Central memory CD8-positive, alpha-beta T cell (primary cell): ENCODE results near the gene SOX11.

ENCODE experiments used
- ATAC-seq: fragments of 150-1000 bp; cut with Tn5 transposase; replicated peaks from 2 replicates; pipeline ENCODE4 v1.10.0; 2022; ENCODE audit warnings: mild to moderate bottlenecking, moderate FRiP score, moderate number of reproducible peaks; ENCODE audit not compliant: poor library complexity, severe bottlenecking; ENCODE audit errors: extremely low read depth
- DNase-seq, 2 donors: peaks; one replicate each; pipeline ENCODE4 v3.0.0; 2021; ENCODE audit warnings: low spot score in 2 of 2
- H3K27ac Mint-ChIP-seq: one replicate; pipeline ENCODE4 v1.8.0; 2022; ENCODE audit warnings: low read depth, mild to moderate bottlenecking, moderate library complexity, mixed read lengths
- H3K27me3 Mint-ChIP-seq: one replicate; pipeline ENCODE4 v1.8.0; 2022; ENCODE audit warnings: mixed read lengths
- H3K36me3 Mint-ChIP-seq: one replicate; pipeline ENCODE4 v1.8.0; 2022; ENCODE audit warnings: mild to moderate bottlenecking, moderate library complexity, mixed read lengths; ENCODE audit not compliant: insufficient read depth
- H3K4me1 Mint-ChIP-seq: one replicate; pipeline ENCODE4 v1.8.0; 2022; ENCODE audit warnings: mixed read lengths
- H3K4me3 Mint-ChIP-seq: one replicate; pipeline ENCODE4 v1.8.0; 2022; ENCODE audit warnings: mild to moderate bottlenecking, moderate library complexity, mixed read lengths
- H3K9me3 Mint-ChIP-seq: one replicate; pipeline ENCODE4 v1.8.0; 2022; ENCODE audit warnings: mixed read lengths

The SOX11 gene

GRCh38 chr2:5713101-5713500 lies 20.9 kb downstream of the SOX11 start:
- H3K9me3 Mint-ChIP-seq = peaks cover 5% of the 10 kb centered on the region
- H3K4me1 Mint-ChIP-seq = no peaks in the 10 kb centered on the region
- ATAC-seq = no peak
- no peak for DNase-seq
- H3K4me3 Mint-ChIP-seq = no peak overlapping the region
- no peak overlapping the region for H3K27ac Mint-ChIP-seq
- no peaks in the 10 kb centered on the region for H3K36me3 Mint-ChIP-seq
- H3K27me3 Mint-ChIP-seq = no peaks in the 10 kb centered on the region

- no peak for ATAC-seq
- DNase-seq = no peak
- Mint-ChIP-seq H3K9me3 (peaks cover 11% of the 10 kb centered on the region), H3K4me3 (no peak overlapping the region), H3K27ac (no peak overlapping the region), H3K36me3 (no peaks in the 10 kb centered on the region), H3K27me3 (no peaks in the 10 kb centered on the region), H3K4me1 (no peaks in the 10 kb centered on the region)
These were observed 27.6 kb downstream of the SOX11 start for GRCh38 chr2:5719629-5720334.

GRCh38 chr2:5720426-5720825 lies 28.2 kb downstream of the SOX11 start:
- no peak for ATAC-seq
- DNase-seq = no peak
- Mint-ChIP-seq H3K9me3 (peaks cover 11% of the 10 kb centered on the region), H3K27ac (no peak overlapping the region), H3K4me1 (no peaks in the 10 kb centered on the region), H3K4me3 (no peak overlapping the region), H3K36me3 (no peaks in the 10 kb centered on the region), H3K27me3 (no peaks in the 10 kb centered on the region)

- H3K27me3 Mint-ChIP-seq = no peaks in the 10 kb centered on the region
- peaks cover 11% of the 10 kb centered on the region for H3K9me3 Mint-ChIP-seq
- no peaks in the 10 kb centered on the region for H3K36me3 Mint-ChIP-seq
- no peaks in the 10 kb centered on the region for H3K4me1 Mint-ChIP-seq
- no peak overlapping the region for H3K4me3 Mint-ChIP-seq
- no peak for ATAC-seq
- DNase-seq = no peak
- no peak overlapping the region for H3K27ac Mint-ChIP-seq
These were observed 30.1 kb downstream of the SOX11 start for GRCh38 chr2:5722236-5722635.

- H3K4me1 Mint-ChIP-seq = no peaks in the 10 kb centered on the region
- no peak overlapping the region for H3K4me3 Mint-ChIP-seq
- H3K27me3 Mint-ChIP-seq = no peaks in the 10 kb centered on the region
- no peaks in the 10 kb centered on the region for H3K36me3 Mint-ChIP-seq
- peaks cover 5% of the 10 kb centered on the region for H3K9me3 Mint-ChIP-seq
- H3K27ac Mint-ChIP-seq = no peak overlapping the region
- ATAC-seq (no peak), DNase-seq (no peak)
These were observed 31.9 kb downstream of the SOX11 start for GRCh38 chr2:5723791-5724735.

- Mint-ChIP-seq H3K27ac (no peak overlapping the region), H3K4me3 (no peak overlapping the region), H3K36me3 (no peaks in the 10 kb centered on the region), H3K27me3 (no peaks in the 10 kb centered on the region), H3K4me1 (no peaks in the 10 kb centered on the region), H3K9me3 (peaks cover 8% of the 10 kb centered on the region)
- ATAC-seq (no peak), DNase-seq (no peak)
These were observed 32.9 kb downstream of the SOX11 start for GRCh38 chr2:5725072-5725471.

GRCh38 chr2:5725794-5726463 lies 33.7 kb downstream of the SOX11 start:
- no peak for ATAC-seq

GRCh38 chr2:5727235-5727634 lies 35.1 kb downstream of the SOX11 start:
- Mint-ChIP-seq H3K27ac (no peak overlapping the region), H3K27me3 (no peaks in the 10 kb centered on the region), H3K36me3 (no peaks in the 10 kb centered on the region), H3K9me3 (peaks cover 5% of the 10 kb centered on the region), H3K4me1 (no peaks in the 10 kb centered on the region), H3K4me3 (no peak overlapping the region)
- no peak for ATAC-seq
- no peak for DNase-seq

More at GRCh38 chr2:5725794-5726463, 33.7 kb downstream of the SOX11 start:
- H3K4me3 Mint-ChIP-seq = no peak overlapping the region
- no peak for DNase-seq
- no peak overlapping the region for H3K27ac Mint-ChIP-seq
- no peaks in the 10 kb centered on the region for H3K36me3 Mint-ChIP-seq
- H3K27me3 Mint-ChIP-seq = no peaks in the 10 kb centered on the region
- H3K9me3 Mint-ChIP-seq = peaks cover 5% of the 10 kb centered on the region
- H3K4me1 Mint-ChIP-seq = no peaks in the 10 kb centered on the region

- Mint-ChIP-seq H3K27me3 (no peaks in the 10 kb centered on the region), H3K36me3 (no peaks in the 10 kb centered on the region), H3K27ac (no peak overlapping the region), H3K4me3 (no peak overlapping the region), H3K4me1 (no peaks in the 10 kb centered on the region), H3K9me3 (peaks cover 5% of the 10 kb centered on the region)
- ATAC-seq = no peak
- no peak for DNase-seq
These were observed 37.2 kb downstream of the SOX11 start for GRCh38 chr2:5729416-5729815.

- Mint-ChIP-seq H3K4me3 (no peak overlapping the region), H3K27me3 (no peaks in the 10 kb centered on the region), H3K9me3 (peaks cover 5% of the 10 kb centered on the region), H3K27ac (no peak overlapping the region), H3K36me3 (no peaks in the 10 kb centered on the region), H3K4me1 (no peaks in the 10 kb centered on the region)
- ATAC-seq (no peak), DNase-seq (no peak)
These were observed 38.2 kb downstream of the SOX11 start for GRCh38 chr2:5730386-5730785.

- Mint-ChIP-seq H3K27ac (no peak overlapping the region), H3K36me3 (no peaks in the 10 kb centered on the region), H3K4me3 (no peak overlapping the region), H3K9me3 (peaks cover 3% of the 10 kb centered on the region), H3K4me1 (no peaks in the 10 kb centered on the region), H3K27me3 (no peaks in the 10 kb centered on the region)
- DNase-seq = no peak
- no peak for ATAC-seq
These were observed 42.8 kb downstream of the SOX11 start for GRCh38 chr2:5734859-5735520.

- Mint-ChIP-seq H3K27me3 (no peaks in the 10 kb centered on the region), H3K9me3 (no peaks in the 10 kb centered on the region), H3K36me3 (no peaks in the 10 kb centered on the region), H3K27ac (no peak overlapping the region), H3K4me1 (no peaks in the 10 kb centered on the region), H3K4me3 (no peak overlapping the region)
- ATAC-seq = no peak
- DNase-seq = no peak
These were observed 43.3 kb downstream of the SOX11 start for GRCh38 chr2:5735521-5735861.
